HCT116 (cell line): Measurements from ENCODE around the gene CHST1. TPM values are rescaled to one million over a fixed set of nuclear protein-coding genes. Genes with fewer than 3 reads are reported as not detected.

Source experiments
- ATAC-seq: fragments of 200-7000 bp; cut with Tn5 transposase; 2 replicates; pipeline ENCODE4 v1.9.1; 2020; ENCODE audit warnings: mild to moderate bottlenecking, moderate library complexity
- BruUV-seq: library from RNA; stranded (reverse); fragments of 400-500 nt; replicated peaks from 2 replicates; lab custom pipeline; 2021; lab: Mats Ljungman, UMichigan
- CTCF ChIA-PET: fragments of 300-600 bp; sonication (Branson Sonifier 250); formaldehyde crosslinking; loops from one replicate; lab custom pipeline; 2021; ENCODE audit warnings: antibody characterized with exemption; lab: Charles Lee
- POLR2A ChIA-PET: fragments of 300-600, 350-600 bp; sonication (Branson Sonifier 250); formaldehyde crosslinking; loops from one replicate; lab custom pipeline; 2021; ENCODE audit warnings: antibody characterized with exemption; lab: Charles Lee
- RAD21 ChIA-PET, 2 experiments: fragments of 300-600 bp; sonication (Branson Sonifier 250); formaldehyde crosslinking; loops; one replicate each; lab custom pipeline; 2023; ENCODE audit warnings: low total read pairs in 2 of 2; ENCODE audit not compliant: uncharacterized antibody in 2 of 2, unreplicated experiment in 2 of 2, low non-redundant PET in 1 of 2; lab: Charles Lee
- DNase-seq: peaks from one replicate; pipeline ENCODE4 v3.0.0-alpha.2; 2010; ENCODE audit warnings: low read depth, low spot score
- H2AFZ ChIP-seq: fragments of 200-600 bp; shearing (Covaris generic), sonication (generic); 2 replicates; pipeline ENCODE4 v1.6.1; 2017; ENCODE audit warnings: low read depth, mixed run types, mixed read lengths, antibody characterized with exemption, low read length; ENCODE audit not compliant: poor library complexity, severe bottlenecking
- H3K27ac ChIP-seq: 2 replicates; pipeline ENCODE4 v1.5.1; 2012; ENCODE audit warnings: low read depth, low read length
- H3K27me3 ChIP-seq: fragments of 200-600 bp; sonication (generic); 2 replicates; pipeline ENCODE4 v1.6.1; 2016; ENCODE audit warnings: mixed run types, low read length, mixed read lengths; ENCODE audit not compliant: insufficient read depth
- H3K36me3 ChIP-seq, 2 experiments: fragments of 200-500 bp in 1 of 2; fragments of 200-600 bp in 1 of 2; sonication (Bioruptor generic) in 1 of 2; sonication (generic) in 1 of 2; 2 replicates each; pipeline versions ENCODE4 v1.5.1 to v1.6.1; 2014 to 2016; ENCODE audit warnings: low read length in 2 of 2, inconsistent platforms in 1 of 2, mixed read lengths in 1 of 2, mixed run types in 1 of 2; ENCODE audit not compliant: insufficient read depth in 2 of 2, control insufficient read depth in 1 of 2
- H3K4me1 ChIP-seq, 2 experiments: fragments of 200-600 bp in 1 of 2; sonication (generic) in 1 of 2; 2 replicates each; pipeline versions ENCODE4 v1.5.1 to v1.6.1; 2012 to 2017; ENCODE audit warnings: low read length in 2 of 2, inconsistent platforms in 1 of 2, mild to moderate bottlenecking in 1 of 2, mixed read lengths in 1 of 2, mixed run types in 1 of 2, moderate library complexity in 1 of 2; ENCODE audit not compliant: insufficient read depth in 2 of 2, control insufficient read depth in 1 of 2
- H3K4me2 ChIP-seq: fragments of 200-600 bp; sonication (generic); 2 replicates; pipeline ENCODE4 v1.6.1; 2017; ENCODE audit warnings: mixed run types, low read length, mixed read lengths
- H3K4me3 ChIP-seq, 2 experiments: fragments of 200-600 bp in 1 of 2; sonication (generic) in 1 of 2; replicated peaks in 1 of 2; 2 replicates each; pipeline ENCODE4 v1.5.1; 2011 to 2016; ENCODE audit warnings: low read length in 2 of 2, control low read depth in 1 of 2, low read depth in 1 of 2, mild to moderate bottlenecking in 1 of 2, mixed read lengths in 1 of 2, mixed run types in 1 of 2
- H3K79me2 ChIP-seq: fragments of 200-600 bp; sonication (generic); 2 replicates; pipeline ENCODE4 v1.6.1; 2017; ENCODE audit warnings: mild to moderate bottlenecking, mixed run types, low read length, moderate library complexity, mixed read lengths; ENCODE audit not compliant: insufficient read depth
- H3K9ac ChIP-seq: fragments of 200-600 bp; sonication (generic); 2 replicates; pipeline ENCODE4 v1.6.1; 2016; ENCODE audit warnings: low read length, mixed read lengths
- H3K9me2 ChIP-seq: fragments of 200-600 bp; sonication (generic), shearing (Covaris generic); 2 replicates; pipeline ENCODE4 v1.6.1; 2017; ENCODE audit warnings: mixed run types, mild to moderate bottlenecking, moderate library complexity; ENCODE audit not compliant: insufficient read depth
- H3K9me3 ChIP-seq, 2 experiments: fragments of 200-500 bp in 1 of 2; fragments of 200-600 bp in 1 of 2; sonication (Bioruptor generic) in 1 of 2; sonication (generic) in 1 of 2; 2 replicates each; pipeline ENCODE4 v1.6.1; 2014 to 2017; ENCODE audit warnings: low read length in 2 of 2, mixed read lengths in 2 of 2, inconsistent platforms in 1 of 2, low read depth in 1 of 2, mild to moderate bottlenecking in 1 of 2, mixed run types in 1 of 2, moderate library complexity in 1 of 2; ENCODE audit not compliant: control insufficient read depth in 1 of 2, insufficient read depth in 1 of 2
- H4K20me1 ChIP-seq: fragments of 200-600 bp; sonication (generic), shearing (Covaris generic); 2 replicates; pipeline ENCODE4 v1.6.1; 2017; ENCODE audit warnings: mixed run types, mild to moderate bottlenecking, moderate library complexity; ENCODE audit not compliant: insufficient read depth
- CEBPB ChIP-seq: IDR thresholded peaks from 2 replicates; pipeline ENCODE4 v1.6.1; 2012; ENCODE audit warnings: low read depth
- EGR1 ChIP-seq: IDR thresholded peaks from 2 replicates; pipeline ENCODE4 v1.6.1; 2012; ENCODE audit warnings: low read depth
- ELF1 ChIP-seq: IDR thresholded peaks from 2 replicates; pipeline ENCODE4 v1.6.1; 2012; ENCODE audit warnings: low read depth, borderline replicate concordance
- EZH2phosphoT487 ChIP-seq: fragments of 200-600 bp; IDR thresholded peaks from 2 replicates; pipeline ENCODE4 v1.6.1; 2018; ENCODE audit warnings: antibody characterized with exemption, borderline replicate concordance
- FOSL1 ChIP-seq: IDR thresholded peaks from 2 replicates; pipeline ENCODE4 v1.6.1; 2012; ENCODE audit warnings: low read depth
- JUND ChIP-seq: IDR thresholded peaks from 2 replicates; pipeline ENCODE4 v1.6.1; 2012
- POLR2A ChIP-seq: IDR thresholded peaks from 2 replicates; pipeline ENCODE4 v1.7.0; 2011; ENCODE audit warnings: borderline replicate concordance; ENCODE audit not compliant: insufficient read depth, insufficient read length; ENCODE audit errors: extremely low read depth
- REST ChIP-seq: IDR thresholded peaks from 2 replicates; pipeline ENCODE4 v1.6.1; 2012; ENCODE audit warnings: low read depth
- SIN3A ChIP-seq: IDR thresholded peaks from 2 replicates; pipeline ENCODE4 v1.6.1; 2012; ENCODE audit warnings: low read depth
- SP1 ChIP-seq: IDR thresholded peaks from 2 replicates; pipeline ENCODE4 v1.6.1; 2012; ENCODE audit warnings: low read depth
- TCF7L2 ChIP-seq: IDR thresholded peaks from 2 replicates; pipeline ENCODE4 v1.7.0; 2011; ENCODE audit warnings: borderline replicate concordance, inconsistent platforms; ENCODE audit not compliant: insufficient read depth, insufficient read length; ENCODE audit errors: extremely low read depth
- YY1 ChIP-seq: IDR thresholded peaks from 2 replicates; pipeline ENCODE4 v1.6.1; 2011; ENCODE audit warnings: low read length, low read depth, moderate library complexity, mild to moderate bottlenecking; ENCODE audit not compliant: insufficient replicate concordance; ENCODE audit errors: extremely low read depth
- ZFX ChIP-seq: fragments of 450-650 bp; IDR thresholded peaks from 2 replicates; pipeline ENCODE4 v1.6.1; 2017
- ZNF274 ChIP-seq: fragments of 200-500 bp; sonication (Bioruptor generic); IDR thresholded peaks from 2 replicates; pipeline ENCODE4 v1.6.1; 2014; ENCODE audit warnings: mild to moderate bottlenecking, low read depth, low read length, inconsistent platforms
- intact Hi-C: fragments of 100-400 bp; cut with micrococcal nuclease; formaldehyde crosslinking; loops from 2 replicates; pipeline ENCODE4 v1.10.0; 2022
- total RNA-seq: library from RNA; stranded (reverse); gene quantifications from one replicate; pipeline ENCODE4 v1.2.1, GENCODE V29; 2021; ENCODE audit not compliant: unreplicated experiment
- TF ChIP-seq, protein P1 (sequence below): IDR thresholded peaks from 2 replicates; pipeline ENCODE4 v1.6.1; 2011; ENCODE audit warnings: mild to moderate bottlenecking, low read length, moderate library complexity; ENCODE audit not compliant: insufficient replicate concordance; ENCODE audit errors: extremely low read depth
- TF ChIP-seq, protein P2 (sequence below), 3 experiments: fragments of 200-600 bp in 1 of 3; sonication (generic) in 1 of 3; IDR thresholded peaks in 2 of 3; conservative IDR thresholded peaks in 1 of 3; 2 replicates each; pipeline ENCODE4 v1.5.1; 2012 to 2017; ENCODE audit warnings: low read depth in 2 of 3, low read length in 2 of 3, antibody characterized with exemption in 1 of 3, borderline replicate concordance in 1 of 3, control low read depth in 1 of 3, mild to moderate bottlenecking in 1 of 3, mixed read lengths in 1 of 3, mixed run types in 1 of 3, moderate library complexity in 1 of 3; ENCODE audit not compliant: insufficient read depth in 1 of 3
- TF ChIP-seq, protein P3 (sequence below): IDR thresholded peaks from 2 replicates; pipeline ENCODE4 v1.6.1; 2012

Gene CHST1
- total RNA-seq, 1 experiment from 2014 or later, result 0.69 TPM

DNA sequence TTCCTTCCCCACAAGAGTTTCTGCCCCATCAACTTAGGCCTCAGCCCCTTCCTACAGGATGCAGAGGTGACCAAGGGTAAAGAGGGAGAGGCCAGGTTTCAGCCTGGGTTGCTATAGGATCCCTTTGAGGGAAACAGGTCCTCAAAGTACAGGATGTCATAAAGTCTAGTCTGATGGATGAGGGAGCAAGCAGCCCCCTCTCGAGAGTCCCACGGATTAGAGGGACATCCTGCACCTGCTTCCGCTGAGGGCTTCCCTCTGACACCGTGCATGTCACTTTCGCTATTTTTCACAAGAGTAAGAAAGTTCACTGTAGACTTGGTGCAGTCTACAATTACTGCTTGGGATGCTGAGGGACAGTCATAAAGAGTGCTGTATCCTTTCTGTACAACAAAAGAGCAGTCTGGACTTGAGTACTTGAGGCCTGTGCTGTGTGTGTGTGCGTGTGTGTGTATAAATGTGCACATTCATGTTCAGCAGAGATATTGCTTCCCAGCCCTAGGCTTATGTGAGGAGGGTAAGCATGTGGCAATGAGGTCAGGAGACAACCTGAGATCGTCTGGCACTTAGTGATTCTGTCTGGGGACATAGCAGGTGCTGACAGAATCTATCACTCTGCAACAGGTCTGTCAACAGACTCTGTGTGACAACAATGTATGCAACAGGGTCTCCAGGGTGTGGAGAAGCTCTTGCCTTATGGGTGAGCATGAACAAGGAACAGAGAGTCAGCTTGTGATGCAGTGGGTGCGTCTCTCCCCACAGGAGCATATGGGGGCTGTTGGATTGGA, 18.0 kb upstream of the CHST1 start:
- no peak overlapping the region for H2AFZ ChIP-seq
- CTCF ChIA-PET, result no interaction called here
- no peak for ATAC-seq
- no peaks in the 10 kb centered on the region for H3K4me1 ChIP-seq
- TF ChIP-seq, protein P1, sequence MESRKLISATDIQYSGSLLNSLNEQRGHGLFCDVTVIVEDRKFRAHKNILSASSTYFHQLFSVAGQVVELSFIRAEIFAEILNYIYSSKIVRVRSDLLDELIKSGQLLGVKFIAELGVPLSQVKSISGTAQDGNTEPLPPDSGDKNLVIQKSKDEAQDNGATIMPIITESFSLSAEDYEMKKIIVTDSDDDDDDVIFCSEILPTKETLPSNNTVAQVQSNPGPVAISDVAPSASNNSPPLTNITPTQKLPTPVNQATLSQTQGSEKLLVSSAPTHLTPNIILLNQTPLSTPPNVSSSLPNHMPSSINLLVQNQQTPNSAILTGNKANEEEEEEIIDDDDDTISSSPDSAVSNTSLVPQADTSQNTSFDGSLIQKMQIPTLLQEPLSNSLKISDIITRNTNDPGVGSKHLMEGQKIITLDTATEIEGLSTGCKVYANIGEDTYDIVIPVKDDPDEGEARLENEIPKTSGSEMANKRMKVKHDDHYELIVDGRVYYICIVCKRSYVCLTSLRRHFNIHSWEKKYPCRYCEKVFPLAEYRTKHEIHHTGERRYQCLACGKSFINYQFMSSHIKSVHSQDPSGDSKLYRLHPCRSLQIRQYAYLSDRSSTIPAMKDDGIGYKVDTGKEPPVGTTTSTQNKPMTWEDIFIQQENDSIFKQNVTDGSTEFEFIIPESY, result no peak
- no peak for TF ChIP-seq CEBPB
- TF ChIP-seq, protein P2, sequence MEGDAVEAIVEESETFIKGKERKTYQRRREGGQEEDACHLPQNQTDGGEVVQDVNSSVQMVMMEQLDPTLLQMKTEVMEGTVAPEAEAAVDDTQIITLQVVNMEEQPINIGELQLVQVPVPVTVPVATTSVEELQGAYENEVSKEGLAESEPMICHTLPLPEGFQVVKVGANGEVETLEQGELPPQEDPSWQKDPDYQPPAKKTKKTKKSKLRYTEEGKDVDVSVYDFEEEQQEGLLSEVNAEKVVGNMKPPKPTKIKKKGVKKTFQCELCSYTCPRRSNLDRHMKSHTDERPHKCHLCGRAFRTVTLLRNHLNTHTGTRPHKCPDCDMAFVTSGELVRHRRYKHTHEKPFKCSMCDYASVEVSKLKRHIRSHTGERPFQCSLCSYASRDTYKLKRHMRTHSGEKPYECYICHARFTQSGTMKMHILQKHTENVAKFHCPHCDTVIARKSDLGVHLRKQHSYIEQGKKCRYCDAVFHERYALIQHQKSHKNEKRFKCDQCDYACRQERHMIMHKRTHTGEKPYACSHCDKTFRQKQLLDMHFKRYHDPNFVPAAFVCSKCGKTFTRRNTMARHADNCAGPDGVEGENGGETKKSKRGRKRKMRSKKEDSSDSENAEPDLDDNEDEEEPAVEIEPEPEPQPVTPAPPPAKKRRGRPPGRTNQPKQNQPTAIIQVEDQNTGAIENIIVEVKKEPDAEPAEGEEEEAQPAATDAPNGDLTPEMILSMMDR (IDR thresholded peaks at IDR 0.05 in 2 of 3, conservative IDR thresholded peaks at IDR 0.05 in 1 of 3; ENCODE audit: borderline replicate concordance in 1 of 3, insufficient read depth in 1 of 3, low read depth in 2 of 3, low read length in 2 of 3), result no peak
- no peak for TF ChIP-seq SP1
- TF ChIP-seq REST, result no peak
- TF ChIP-seq JUND, result no peak
- no peak for TF ChIP-seq EGR1
- no peak for TF ChIP-seq POLR2A
- TF ChIP-seq ZFX, result no peak
- TF ChIP-seq EZH2phosphoT487, result no peak
- no peak for TF ChIP-seq ELF1
- no peak for TF ChIP-seq YY1
- TF ChIP-seq, protein P3, sequence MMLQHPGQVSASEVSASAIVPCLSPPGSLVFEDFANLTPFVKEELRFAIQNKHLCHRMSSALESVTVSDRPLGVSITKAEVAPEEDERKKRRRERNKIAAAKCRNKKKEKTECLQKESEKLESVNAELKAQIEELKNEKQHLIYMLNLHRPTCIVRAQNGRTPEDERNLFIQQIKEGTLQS, result no peak
- TF ChIP-seq FOSL1, result no peak
- TF ChIP-seq ZNF274, result no peak
- no peak for TF ChIP-seq TCF7L2
- TF ChIP-seq SIN3A, result no peak
- TF ChIP-seq, all 23 proteins: peak for 0
- Histone ChIP-seq H3K79me2 (no peaks in the 10 kb centered on the region), H3K9ac (no peak overlapping the region), H3K27ac (no peak overlapping the region), H3K4me2 (no peak overlapping the region), H3K27me3 (peaks cover 34% of the 10 kb centered on the region), H3K36me3 (no peaks in the 10 kb centered on the region), H4K20me1 (no peaks in the 10 kb centered on the region), H3K9me3 (no peaks in the 10 kb centered on the region), H3K4me3 (no peak overlapping the region), H3K9me2 (no peaks in the 10 kb centered on the region)
- intact Hi-C loops, result no loop called here
- POLR2A ChIA-PET, result no interaction called here
- no TSS peak for BruUV-seq
- no peak for DNase-seq
- RAD21 ChIA-PET, result no interaction called here
